HG03103 (cell line): ENCODE results near the gene MAN1C1.

Experiments
- ATAC-seq: cut with Tn5 transposase; IDR thresholded peaks from one replicate; pipeline ENCODE4 v1.9.1; 2021; ENCODE audit warnings: low read depth; ENCODE audit not compliant: unreplicated experiment

MAN1C1 gene

DNA sequence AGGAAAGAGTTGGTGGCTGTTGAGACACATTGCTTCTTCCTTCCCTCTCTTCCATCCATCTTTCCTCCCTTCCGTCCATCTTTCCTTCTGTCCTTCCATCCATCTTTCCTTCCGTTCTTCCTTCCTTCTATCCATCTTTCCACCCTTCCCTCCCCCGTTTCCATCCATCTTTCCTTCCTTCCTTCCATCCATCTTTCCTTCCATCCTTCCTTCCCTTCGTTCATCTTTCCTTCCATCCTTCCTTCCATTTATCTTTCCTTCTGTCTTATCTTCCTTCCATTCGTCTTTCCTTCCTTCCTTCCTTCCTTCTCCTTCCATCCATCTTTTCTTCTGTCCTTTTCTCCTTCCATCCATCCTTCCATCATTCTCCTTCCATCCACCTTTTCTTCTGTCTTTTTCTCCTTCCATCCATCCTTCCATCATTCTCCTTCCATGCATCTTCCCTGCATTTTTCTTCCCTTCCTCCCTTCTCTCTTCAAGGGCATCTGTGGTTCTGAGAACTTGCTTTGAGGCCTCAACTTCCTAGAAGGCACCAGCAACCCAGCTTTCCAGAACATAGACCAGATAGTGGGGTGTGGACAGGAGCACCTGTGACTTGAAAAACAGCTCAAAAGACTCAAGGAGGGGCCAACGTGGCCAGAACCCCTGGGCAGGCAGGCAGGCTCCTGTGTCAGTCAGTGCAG is 134.5 kb downstream of the MAN1C1 start:
- ATAC-seq, result no peak

DNA sequence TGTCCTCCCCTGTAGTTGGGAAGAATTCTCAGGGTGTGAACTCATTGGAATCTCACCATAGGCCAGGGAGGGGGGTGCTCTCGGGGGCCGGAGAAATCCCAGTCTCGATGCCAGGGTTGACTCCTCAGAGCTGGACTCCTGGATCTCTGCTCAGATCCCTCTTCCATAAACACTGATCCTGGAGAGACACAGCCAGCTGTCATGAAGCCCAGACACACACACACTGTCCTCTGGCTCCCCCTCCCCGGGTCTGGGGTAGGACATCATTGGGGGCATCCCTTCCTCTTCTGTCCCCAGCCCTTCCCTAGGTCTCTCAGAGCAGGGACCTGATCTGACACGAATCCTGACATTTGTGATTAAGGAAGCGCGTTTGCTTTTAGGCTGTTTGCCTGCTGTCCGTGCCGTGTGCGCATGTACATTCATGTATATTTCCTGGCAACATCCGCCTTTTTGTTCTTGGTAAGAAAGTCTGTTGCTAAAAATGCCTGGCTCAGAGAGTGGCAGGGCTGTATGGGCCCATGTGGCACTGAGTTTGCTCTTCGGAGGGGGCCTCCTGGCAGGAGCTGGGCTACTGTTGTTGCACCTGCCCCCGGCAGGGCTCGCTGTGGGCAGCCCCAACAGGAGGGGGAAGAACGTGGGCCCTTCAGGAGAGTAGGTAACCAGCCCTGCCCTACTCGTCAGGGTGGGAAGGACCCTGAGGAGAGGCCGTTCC is 138.0 kb downstream of the MAN1C1 start:
- no peak for ATAC-seq

DNA sequence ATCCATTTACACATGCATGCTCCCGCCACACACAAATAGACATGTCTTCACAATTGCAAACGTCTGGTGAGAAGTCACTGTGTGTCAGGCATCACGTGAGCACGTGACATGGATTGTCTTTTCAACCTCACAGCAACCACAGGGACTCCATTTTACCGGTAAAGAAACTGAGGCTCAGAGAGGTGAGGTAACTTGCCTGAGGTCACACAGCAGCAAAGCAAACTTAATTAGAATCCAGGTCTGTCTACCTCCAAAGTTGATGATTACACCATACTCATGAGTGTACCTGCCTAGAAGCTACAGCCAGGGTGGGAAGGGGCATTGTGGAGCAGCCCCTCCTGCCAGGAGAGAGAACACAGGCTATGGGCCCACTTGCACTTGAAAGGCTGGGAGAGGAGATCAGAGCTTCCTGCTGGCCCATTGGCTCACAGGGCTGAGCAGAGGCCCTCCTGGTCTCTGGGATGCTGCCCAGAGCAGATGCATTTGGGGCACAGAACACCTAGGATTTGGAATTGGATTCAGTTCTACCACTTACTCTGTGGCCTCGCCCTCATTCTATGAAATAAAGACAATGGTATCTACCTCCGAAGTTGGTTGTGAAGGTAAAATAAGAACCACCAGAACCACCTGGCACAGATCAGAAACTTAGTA is 139.0 kb downstream of the MAN1C1 start:
- no peak for ATAC-seq

DNA sequence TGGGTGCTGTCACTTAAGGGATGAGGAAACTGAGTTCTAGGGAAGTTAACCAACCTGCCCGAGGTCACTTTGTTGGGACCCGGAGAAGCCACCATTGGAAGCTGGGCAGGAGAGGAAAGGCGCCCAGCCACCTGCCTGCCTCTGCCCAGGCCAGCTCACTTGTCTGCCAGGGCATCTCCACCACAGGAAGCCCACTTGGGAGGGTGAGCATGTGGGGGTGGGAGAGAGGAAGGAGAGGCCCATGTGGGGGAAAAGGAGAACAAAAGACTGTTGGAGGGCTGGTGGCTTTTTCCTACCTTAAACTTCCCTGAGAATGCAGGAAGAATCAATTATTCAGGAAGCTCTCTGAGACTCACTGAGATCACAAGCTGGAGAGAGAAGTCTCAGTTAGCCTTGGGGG is 139.6 kb downstream of the MAN1C1 start:
- no peak for ATAC-seq

DNA sequence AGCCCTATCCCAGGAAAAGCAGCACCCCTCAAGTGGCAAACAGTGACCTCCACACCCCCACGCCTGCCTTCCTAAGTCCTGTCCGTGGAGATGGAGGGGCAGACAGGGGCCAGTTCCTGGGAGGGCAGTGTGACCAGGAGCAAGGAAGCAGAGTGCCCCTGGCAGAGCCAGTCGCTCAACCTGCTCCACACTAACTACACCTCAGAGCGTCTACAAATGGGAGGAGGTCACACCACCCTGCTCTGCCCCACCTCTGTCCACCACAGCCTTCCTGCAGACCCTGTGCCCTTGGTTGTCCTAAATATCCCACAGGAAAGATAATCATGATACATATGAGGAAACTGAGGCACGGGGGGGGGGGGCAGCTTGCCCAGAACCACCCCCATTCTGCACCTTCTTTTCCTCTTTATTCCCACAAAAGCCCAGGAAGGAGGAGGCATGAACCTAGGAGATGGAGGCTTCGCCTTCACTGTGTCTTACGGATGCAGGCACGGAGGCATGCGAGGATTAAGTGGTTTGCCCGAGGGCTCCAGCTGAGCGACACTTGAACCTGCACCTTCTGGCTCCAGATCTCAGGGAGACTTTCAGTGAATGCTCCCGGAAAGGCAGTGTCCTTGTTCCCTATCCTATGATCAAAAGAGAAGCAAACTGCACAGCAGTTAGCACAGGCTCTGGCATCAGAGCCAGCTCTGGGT is 140.7 kb downstream of the MAN1C1 start:
- ATAC-seq, result no peak

DNA sequence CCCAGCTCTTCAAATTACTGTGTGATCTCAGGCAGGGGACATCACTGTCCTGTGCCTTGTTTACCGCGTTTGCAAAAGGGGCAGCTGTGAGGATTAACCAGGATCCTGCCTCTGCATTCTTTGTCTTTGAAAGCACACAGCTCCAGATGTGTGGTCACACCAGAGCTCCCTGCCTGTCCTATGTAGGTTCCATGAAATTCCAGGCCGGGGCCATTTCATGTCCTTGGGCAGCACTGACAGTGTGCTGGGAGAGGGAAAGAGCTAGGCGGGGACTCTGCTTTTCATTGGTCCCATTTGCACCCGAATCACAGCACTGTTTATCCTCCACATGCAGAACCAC is 141.2 kb downstream of the MAN1C1 start:
- ATAC-seq, result no peak

DNA sequence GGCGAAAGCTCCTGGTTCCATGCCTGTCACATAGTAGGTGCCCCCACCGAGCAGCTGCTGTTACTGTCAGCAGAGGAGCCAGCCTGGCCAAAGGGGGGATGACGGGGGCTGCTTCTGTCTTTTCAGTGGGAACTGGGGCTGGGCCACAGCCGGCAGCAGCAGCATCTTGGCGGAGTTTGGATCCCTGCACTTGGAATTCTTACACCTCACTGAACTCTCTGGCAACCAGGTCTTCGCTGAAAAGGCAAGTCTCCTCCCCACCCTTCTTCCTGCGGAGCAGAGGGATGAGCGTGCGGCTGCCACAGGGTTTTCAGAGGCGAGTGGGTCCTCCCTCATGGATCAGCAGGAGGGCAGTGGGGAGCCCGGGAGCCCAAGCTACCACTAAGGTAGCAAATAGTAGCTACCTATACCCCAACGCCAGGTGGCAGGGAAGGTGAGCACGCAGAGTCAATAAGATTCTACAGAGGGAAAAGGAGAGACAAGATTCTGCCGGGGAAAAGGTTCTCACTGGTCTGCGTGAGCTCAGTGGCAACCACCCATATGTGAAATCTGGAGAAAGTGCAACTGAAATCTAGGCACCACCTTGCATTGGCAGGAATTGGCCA is 142.0 kb downstream of the MAN1C1 start:
- no peak for ATAC-seq

DNA sequence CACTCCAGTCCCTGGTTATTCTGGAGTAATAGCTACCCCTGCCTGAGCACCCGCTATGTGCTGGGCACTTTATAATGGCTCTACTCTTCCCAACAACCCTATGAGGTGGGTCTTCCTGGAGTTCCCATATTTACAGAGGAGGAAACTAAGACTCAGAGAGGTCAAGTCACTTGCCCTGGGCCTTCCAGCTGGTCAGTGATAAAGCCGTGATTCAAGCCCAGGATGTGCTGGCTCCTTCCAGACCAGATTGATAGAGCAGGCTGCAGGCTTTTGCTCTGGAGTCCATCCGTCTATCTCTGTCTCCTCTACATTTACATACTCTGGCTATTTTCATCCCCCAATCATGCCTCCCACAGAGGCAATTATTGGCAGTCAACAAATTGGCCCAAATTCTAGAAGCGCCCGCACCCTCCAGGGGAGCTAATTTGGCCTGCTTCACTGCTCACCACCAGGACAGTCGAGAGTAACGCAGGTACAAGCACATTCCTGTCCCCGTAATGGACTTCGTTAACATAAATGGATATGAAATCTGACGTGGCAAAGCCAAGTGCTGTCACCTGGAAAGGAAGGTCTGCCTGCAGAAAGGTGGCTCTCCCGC is 143.6 kb downstream of the MAN1C1 start:
- ATAC-seq, result no peak

DNA sequence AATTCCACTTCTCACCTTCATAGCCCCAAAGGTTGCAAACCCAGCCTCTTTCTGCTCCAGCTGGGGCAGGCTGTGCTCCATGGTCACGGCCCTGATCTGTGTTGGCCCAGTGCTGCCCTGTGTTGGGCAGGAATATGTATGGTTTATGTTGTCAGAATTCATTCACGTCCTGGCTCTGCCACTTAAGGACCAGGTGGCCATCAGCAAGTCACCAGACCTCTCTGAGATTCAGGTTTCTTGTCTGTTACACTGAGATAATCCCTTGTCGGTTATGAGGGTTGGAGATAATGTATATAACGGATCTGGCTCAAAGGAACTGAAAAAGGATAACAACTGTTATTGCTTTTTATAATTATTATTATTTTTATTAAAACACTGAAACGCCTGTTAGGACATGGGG is 144.3 kb downstream of the MAN1C1 start:
- no peak for ATAC-seq

DNA sequence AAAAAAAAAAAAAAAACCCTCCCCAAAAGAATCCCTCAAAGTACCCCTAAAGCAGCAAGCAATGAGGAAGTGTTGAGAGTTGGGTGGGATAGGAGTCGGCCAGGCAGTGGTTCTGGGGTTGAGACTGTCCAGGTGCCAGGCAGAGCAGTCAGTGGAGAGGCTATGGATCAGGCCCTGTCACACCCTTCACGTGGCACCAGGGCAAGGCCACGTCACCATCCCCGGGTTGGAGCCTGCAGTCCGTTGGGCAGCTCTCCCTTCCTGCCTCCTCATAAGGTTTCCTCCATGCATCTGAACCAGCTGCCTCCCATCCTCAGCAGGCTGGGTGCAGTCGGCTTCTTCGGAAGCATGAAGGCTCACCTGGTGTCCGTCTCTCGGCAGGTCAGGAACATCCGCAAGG is 146.9 kb downstream of the MAN1C1 start:
- ATAC-seq, result no peak

DNA sequence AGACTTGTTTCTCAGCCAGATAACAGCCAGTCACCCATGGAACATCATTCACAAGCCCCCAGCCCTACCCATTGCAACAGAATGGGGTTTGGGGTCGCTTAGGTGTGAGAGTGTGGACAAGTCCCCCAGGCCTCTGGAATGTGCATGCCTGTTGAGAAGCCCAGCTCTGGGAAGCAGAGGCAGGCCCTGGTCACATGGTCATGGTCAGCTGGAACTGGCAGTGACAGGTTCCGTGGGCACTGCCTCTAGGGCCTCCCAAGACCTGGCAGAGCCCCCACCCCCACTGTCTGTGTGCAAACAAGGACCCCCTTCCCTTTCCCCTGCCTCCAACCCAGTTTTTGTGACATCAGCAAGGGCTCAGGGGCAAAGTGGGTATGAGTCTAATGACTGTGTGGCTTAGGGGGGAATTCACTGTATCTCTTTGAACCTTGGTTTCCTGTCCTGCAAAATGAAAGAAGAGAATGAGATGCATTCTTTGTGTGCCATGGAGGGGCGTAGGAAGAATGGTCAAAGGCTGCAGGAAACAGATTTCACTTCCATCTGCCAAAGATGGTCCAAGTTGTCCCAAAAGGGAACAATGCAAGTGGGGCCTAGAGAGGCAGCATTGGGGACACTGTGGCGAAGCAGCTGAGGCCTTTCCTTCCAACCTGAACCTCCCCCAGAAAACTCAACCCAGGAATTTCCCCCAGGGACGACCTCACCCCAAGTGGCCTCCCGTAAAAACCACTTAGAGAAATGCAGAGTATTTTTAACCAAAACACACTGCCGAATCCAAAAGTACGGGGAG is 148.7 kb downstream of the MAN1C1 start:
- no peak for ATAC-seq

DNA sequence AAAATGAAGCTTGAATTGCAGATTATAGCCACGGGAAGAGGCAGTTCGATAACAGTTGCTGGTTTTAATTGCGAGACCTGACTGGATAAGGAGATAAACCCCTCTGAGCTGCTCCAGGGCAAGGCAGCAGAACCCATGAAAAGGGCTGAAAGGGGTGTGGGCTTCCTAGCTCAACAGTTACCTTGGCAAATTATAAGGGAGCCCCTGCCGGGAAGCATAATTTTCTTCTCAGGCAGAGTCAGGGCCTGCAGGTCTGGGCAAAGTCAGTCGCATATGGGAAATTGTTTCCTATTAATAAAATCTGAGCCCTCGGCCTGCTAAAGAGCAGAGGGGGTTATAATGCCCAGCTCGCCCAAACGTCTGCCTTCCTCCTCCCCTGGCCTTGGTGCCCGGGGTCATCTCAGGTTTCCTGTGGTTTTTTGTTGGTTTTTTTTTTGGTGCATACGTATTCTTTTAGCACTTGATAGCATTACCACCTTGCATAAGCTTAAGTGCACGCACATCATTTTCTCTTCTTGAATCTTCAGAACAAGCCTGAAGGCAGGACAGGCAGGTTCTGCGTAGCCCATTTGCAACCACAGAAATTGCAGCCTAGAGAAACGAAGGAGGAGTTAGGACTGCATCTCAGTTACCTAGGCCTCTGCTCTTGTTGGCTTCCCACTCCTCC is 149.5 kb downstream of the MAN1C1 start:
- no peak for ATAC-seq

DNA sequence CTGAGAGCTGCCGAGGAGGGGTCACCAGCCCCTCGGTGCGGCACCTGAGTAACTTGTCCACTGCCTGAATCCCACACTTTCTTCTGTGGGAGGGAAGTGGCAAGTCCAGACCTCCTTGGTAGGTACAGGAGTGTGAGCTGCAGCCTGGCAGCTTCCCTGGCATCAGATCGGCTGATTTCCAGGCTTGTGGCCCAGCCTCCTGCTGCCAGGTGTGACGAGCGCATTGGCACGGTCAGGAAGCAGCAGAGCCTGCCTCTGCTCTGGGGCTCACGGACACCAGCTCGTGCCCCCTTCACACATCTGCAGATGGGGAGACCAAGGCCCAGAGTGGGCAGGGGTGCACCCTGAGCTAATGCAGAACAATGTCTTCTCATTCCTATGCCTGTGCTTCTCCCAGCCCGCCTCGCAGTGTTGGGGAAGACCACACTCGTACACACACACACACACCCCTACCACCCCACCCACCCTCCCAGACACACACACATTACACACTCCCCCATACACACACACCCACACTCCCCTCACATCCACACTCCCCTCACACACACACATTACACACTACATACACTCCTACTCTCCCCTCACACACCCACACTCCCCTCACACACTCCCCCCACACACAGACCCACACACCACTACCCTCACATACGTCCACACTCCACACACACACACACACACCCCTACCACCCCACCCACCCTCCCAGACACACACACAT is 150.3 kb downstream of the MAN1C1 start:
- ATAC-seq, result no peak

DNA sequence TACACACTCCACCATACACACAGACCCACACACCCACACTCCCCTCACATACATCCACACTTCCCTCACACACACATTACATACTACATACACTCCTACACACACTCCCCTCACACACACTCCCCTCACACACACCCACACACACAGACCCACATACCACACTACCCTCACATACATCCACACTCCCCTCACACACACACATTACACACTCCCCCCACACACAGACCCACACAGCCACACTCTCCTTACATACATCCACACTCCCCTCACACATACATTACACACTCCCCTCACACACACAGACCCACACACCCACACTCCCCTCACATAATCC is 150.8 kb downstream of the MAN1C1 start:
- no peak for ATAC-seq

DNA sequence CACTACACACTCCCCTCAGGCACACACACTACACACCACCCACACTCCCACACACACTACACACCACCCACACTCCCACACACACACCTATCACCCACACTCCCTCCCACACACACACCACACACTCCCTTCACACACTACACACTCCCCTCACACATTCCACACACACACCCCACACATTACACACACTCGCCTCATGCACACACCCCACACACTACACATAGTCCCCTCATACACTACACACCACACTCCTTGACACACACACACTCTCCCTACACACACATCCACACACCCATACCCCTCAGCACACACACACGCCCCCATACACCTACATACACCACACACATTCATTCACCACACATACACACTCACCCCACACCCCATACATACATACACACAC is 152.4 kb downstream of the MAN1C1 start:
- ATAC-seq, result no peak

DNA sequence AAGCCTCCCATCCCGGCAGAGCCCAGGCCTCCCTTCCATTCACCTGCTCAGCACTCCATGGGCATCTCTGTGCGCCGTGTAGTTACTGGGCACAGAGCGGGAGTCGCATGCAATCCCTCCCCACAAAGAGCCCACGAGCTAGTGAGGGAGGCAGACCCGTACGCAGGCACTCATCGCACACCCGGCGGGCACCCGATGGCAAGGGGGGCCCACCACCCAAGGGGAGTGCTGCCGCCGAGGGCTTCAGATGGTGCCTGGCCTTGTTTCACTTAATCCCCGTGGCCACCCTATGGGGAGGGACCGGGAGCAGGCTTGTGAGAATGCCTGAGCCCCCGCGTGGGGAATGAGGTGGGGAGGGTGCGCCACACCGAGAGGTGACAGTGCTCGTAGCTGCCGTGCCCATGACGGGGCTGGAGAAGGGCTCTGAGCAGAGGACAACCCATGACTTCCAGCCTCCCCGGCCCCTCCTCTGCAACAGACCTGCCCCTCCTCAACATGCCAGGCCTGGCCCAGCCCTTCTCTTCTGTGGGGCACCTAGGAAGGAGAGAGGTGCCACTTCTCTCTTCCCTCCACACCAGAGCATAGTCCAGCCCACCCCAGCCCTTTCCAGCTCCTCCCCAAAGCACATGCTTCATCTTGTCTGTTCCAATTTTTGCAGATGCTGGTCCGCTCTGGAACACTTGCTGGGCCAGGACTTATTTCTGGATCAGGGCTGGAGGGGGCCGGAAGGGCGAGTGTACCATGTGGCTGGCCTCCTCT is 153.2 kb downstream of the MAN1C1 start:
- ATAC-seq, result no peak

DNA sequence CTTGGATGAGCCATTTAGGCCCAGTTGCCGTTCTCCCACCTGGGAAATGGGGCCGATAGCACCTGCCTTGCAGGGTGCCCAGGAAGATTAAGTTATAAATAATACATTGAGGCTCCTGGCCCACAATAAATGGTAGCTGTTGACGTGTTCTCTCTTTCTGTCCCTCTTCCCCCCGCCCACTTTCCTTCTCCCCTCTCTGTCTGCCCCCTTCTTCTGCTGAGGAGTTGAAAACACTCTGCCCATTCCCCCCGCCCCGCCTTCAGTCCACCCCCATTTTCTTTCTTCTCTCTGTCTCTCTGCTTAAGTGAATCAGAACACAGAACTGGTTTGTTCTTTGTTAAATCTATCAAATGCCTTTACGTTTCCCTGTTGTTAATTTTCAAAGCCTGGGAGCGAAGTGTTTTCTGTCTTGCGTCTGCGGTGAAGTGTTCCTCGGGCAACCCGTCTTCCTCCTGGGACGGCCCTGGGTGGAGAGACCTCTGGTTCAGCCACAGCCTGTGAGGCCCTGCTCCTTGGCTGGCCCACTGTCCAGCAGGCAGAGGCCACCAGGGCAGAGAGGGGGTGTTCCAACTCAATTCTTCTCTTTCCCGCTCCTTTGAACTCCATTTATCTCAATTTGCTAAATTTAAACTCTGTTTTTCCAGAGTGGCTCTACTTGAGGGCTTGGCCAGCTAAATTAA is 154.1 kb downstream of the MAN1C1 start:
- ATAC-seq, result no peak
